B cell (primary cell): ENCODE results near the gene DNAJC21. TPM values are rescaled to one million over a fixed set of nuclear protein-coding genes. Genes with fewer than 3 reads are reported as not detected.

Source experiments
- ATAC-seq: fragments of 200-7000 bp; cut with Tn5 transposase; one replicate; pipeline ENCODE4 v1.10.0; 2021; ENCODE audit warnings: low read depth, mild to moderate bottlenecking, moderate number of reproducible peaks, moderate library complexity
- CTCF ChIA-PET: fragments of 350-600 bp; sonication (Branson Sonifier 250); formaldehyde crosslinking; loops from one replicate; lab custom pipeline; 2021; ENCODE audit warnings: antibody characterized with exemption, inconsistent platforms; lab: Charles Lee
- POLR2A ChIA-PET: fragments of 350-600 bp; sonication (Branson Sonifier 250); formaldehyde crosslinking; loops from one replicate; lab custom pipeline; 2021; ENCODE audit warnings: antibody characterized with exemption; lab: Charles Lee
- DNase-seq: peaks from one replicate; pipeline ENCODE4 v3.0.0; 2013
- H2AFZ ChIP-seq: 2 replicates; pipeline ENCODE4 v1.6.1; 2012; ENCODE audit warnings: mild to moderate bottlenecking, low read depth, low read length; ENCODE audit not compliant: insufficient read depth, poor library complexity, severe bottlenecking
- H3K27ac ChIP-seq, 2 donors: 1 replicate in 1 of 2; 2 replicates in 1 of 2; pipeline ENCODE4 v1.5.1; 2012 to 2013; ENCODE audit warnings: low read length in 2 of 2, mild to moderate bottlenecking in 2 of 2, moderate library complexity in 1 of 2
- H3K27me3 ChIP-seq, 4 experiments: fragments of 200-600 bp in 1 of 4; sonication (generic) in 1 of 4; replicated peaks in 1 of 4; 1 replicate in 2 of 4; 2 replicates in 2 of 4; pipeline versions ENCODE4 v1.6.1 to v1.7.0; 2013 to 2016; ENCODE audit warnings: low read length in 3 of 4, mild to moderate bottlenecking in 2 of 4, mixed read lengths in 1 of 4, moderate library complexity in 1 of 4; ENCODE audit not compliant: insufficient read depth in 4 of 4, control insufficient read depth in 3 of 4; ENCODE audit errors: control extremely low read depth in 1 of 4
- H3K36me3 ChIP-seq, 2 experiments: replicated peaks in 1 of 2; 1 replicate in 1 of 2; 2 replicates in 1 of 2; pipeline versions ENCODE4 v1.6.1 to v1.7.1; 2013; ENCODE audit warnings: low read length in 1 of 2; ENCODE audit not compliant: insufficient read depth in 2 of 2, control insufficient read depth in 1 of 2; ENCODE audit errors: control extremely low read depth in 1 of 2, extremely low read depth in 1 of 2
- H3K4me1 ChIP-seq, 2 donors: fragments of 200-600 bp in 1 of 2; sonication (generic) in 1 of 2; 1 replicate in 1 of 2; 2 replicates in 1 of 2; pipeline versions ENCODE4 v1.5.1 to v1.6.1; 2013 to 2017; ENCODE audit warnings: low read length in 2 of 2; ENCODE audit not compliant: control insufficient read depth in 2 of 2, insufficient read depth in 2 of 2
- H3K4me2 ChIP-seq: replicated peaks from 2 replicates; pipeline ENCODE3; 2012; ENCODE audit warnings: mild to moderate bottlenecking, low read depth, low read length; ENCODE audit not compliant: poor library complexity, severe bottlenecking
- H3K4me3 ChIP-seq, 5 experiments: fragments of 200-600 bp in 1 of 5; sonication (generic) in 1 of 5; 1 replicate in 3 of 5; 2 replicates in 2 of 5; pipeline versions ENCODE4 v1.5.1 to v1.7.0; 2011 to 2016; ENCODE audit warnings: low read length in 4 of 5, mild to moderate bottlenecking in 4 of 5, low read depth in 2 of 5, control low read depth in 1 of 5, moderate library complexity in 1 of 5; ENCODE audit not compliant: insufficient read depth in 1 of 5; ENCODE audit errors: control extremely low read depth in 1 of 5, extremely low read depth in 1 of 5
- H3K79me2 ChIP-seq: fragments of 200-600 bp; sonication (generic); one replicate; pipeline ENCODE4 v1.6.0; 2016; ENCODE audit warnings: low read length; ENCODE audit not compliant: control insufficient read depth, insufficient read depth
- H3K9ac ChIP-seq: fragments of 200-600 bp; sonication (generic); 2 replicates; pipeline ENCODE4 v1.6.1; 2017; ENCODE audit warnings: mild to moderate bottlenecking, low read length, moderate library complexity
- H3K9me3 ChIP-seq, 3 donors: one replicate each; pipeline versions ENCODE4 v1.6.1 to v1.7.1; 2013; ENCODE audit warnings: low read length in 2 of 3; ENCODE audit not compliant: control insufficient read depth in 2 of 3, insufficient read depth in 1 of 3; ENCODE audit errors: control extremely low read depth in 1 of 3
- H4K20me1 ChIP-seq: 2 replicates; pipeline ENCODE4 v1.6.0; 2012; ENCODE audit warnings: mild to moderate bottlenecking, low read length; ENCODE audit not compliant: insufficient read depth, control insufficient read depth, poor library complexity, severe bottlenecking
- H3K27ac Mint-ChIP-seq: one replicate; pipeline ENCODE4 v1.8.0; 2021; ENCODE audit warnings: mixed read lengths
- H3K27me3 Mint-ChIP-seq: one replicate; pipeline ENCODE4 v1.8.0; 2021; ENCODE audit warnings: mixed read lengths
- H3K4me1 Mint-ChIP-seq: one replicate; pipeline ENCODE4 v1.8.0; 2021; ENCODE audit warnings: mixed read lengths
- H3K4me3 Mint-ChIP-seq: one replicate; pipeline ENCODE4 v1.8.0; 2021; ENCODE audit warnings: mixed read lengths
- H3K9me3 Mint-ChIP-seq: one replicate; pipeline ENCODE4 v1.8.0; 2022; ENCODE audit warnings: mixed read lengths; ENCODE audit not compliant: insufficient read depth
- CTCF ChIP-seq: fragments of 200-600 bp; IDR thresholded peaks from one replicate; pipeline ENCODE4 v1.8.0; 2022; ENCODE audit warnings: antibody characterized with exemption, mild to moderate bottlenecking
- EZH2 ChIP-seq: IDR thresholded peaks from 2 replicates; pipeline ENCODE4 v1.6.1; 2012; ENCODE audit warnings: borderline replicate concordance, low read depth, mild to moderate bottlenecking, moderate library complexity, low read length; ENCODE audit not compliant: insufficient read depth, poor library complexity, severe bottlenecking
- WGBS: methylation state at CpG from one replicate; pipeline ENCODE4 v1.1.5; 2013; ENCODE audit warnings: missing lambda C conversion rate; ENCODE audit not compliant: insufficient coverage; 5-methylcytosine and 5-hydroxymethylcytosine counted together
- intact Hi-C: fragments of 100-400 bp; cut with micrococcal nuclease; formaldehyde crosslinking; loops from one replicate; pipeline ENCODE4 v1.10.0; 2022
- polyA plus RNA-seq: library from polyadenylated mRNA; depleted of rRNA; stranded (reverse); fragments of >200 nt; gene quantifications from 2 replicates; pipeline ENCODE4 v1.2.3, GENCODE V29; 2012
- total RNA-seq, 2 donors: library from RNA; stranded (reverse); fragments of 120-200 nt in 1 of 2; gene quantifications; 1 replicate in 1 of 2; 2 replicates in 1 of 2; pipeline versions ENCODE4 v1.2.3 to v1.2.4, GENCODE V29; 2013 to 2022

DNAJC21 gene
- total and polyA plus RNA-seq, 2 donors (not counting 1 experiment from before 2014, with no cell fraction given), result 7.2 to 59.3 TPM

DNA sequence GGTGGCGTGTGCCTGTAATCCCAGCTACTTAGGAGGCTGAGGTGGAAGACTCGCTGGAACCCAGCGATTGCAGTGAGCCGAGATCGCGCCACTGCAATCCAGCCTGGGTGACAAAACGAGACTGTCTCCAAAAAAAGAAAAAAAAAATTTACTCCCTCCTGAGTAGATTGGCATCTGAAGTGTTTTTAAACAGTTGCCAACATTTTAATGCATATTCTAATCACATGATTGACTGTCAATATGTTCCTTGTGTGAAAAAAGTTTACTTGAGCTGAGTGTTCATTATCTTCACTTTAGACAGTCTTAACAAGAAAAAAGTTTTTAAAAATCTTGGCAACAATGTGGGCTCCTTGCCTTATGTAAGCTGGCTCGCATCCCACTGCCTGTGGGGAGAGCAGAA is 64.6 kb downstream of the DNAJC21 start:
- no peak overlapping the region for H3K4me2 ChIP-seq
- no peaks in the 10 kb centered on the region for H3K4me1 ChIP-seq
- no peaks in the 10 kb centered on the region for H3K9me3 Mint-ChIP-seq
- H3K4me1 Mint-ChIP-seq, result no peaks in the 10 kb centered on the region
- TF ChIP-seq CTCF (no peak), EZH2 (no peak)
- H3K36me3 ChIP-seq, result no peaks in the 10 kb centered on the region
- no peak overlapping the region for H3K27ac ChIP-seq
- peaks cover 21% of the 10 kb centered on the region for H3K27me3 Mint-ChIP-seq
- 43% methylated on average over 1 of the region's 8 CpGs for WGBS
- intact Hi-C loops, result no loop called here
- ChIA-PET CTCF (interaction anchor here (2.7 kb wide), 1 partner anchor 10 kb away, joined by 7 read pairs; no protein-coding TSS in a partner anchor), POLR2A (no interaction called here)
- H3K27ac Mint-ChIP-seq, result no peak overlapping the region
- peaks cover 0 to 2% (median 0%) of the 10 kb centered on the region in 4 experiments for H3K27me3 ChIP-seq
- ATAC-seq (no peak), DNase-seq (no peak)
- no peak overlapping the region for H2AFZ ChIP-seq
- H3K9me3 ChIP-seq, result no peaks in the 10 kb centered on the region
- no peaks in the 10 kb centered on the region for H4K20me1 ChIP-seq
- no peak overlapping the region for H3K4me3 Mint-ChIP-seq
- no peak overlapping the region for H3K9ac ChIP-seq
- H3K79me2 ChIP-seq, result no peaks in the 10 kb centered on the region
- H3K4me3 ChIP-seq, result no peak overlapping the region

- TF ChIP-seq CTCF, result no peak
- TF ChIP-seq EZH2, result no peak
- H3K36me3 ChIP-seq, result no peaks in the 10 kb centered on the region
- POLR2A ChIA-PET, result no interaction called here
- H3K27ac ChIP-seq, result no peak overlapping the region
- H3K79me2 ChIP-seq, result no peaks in the 10 kb centered on the region
- intact Hi-C loops, result no loop called here
- H3K4me2 ChIP-seq, result no peak overlapping the region
- WGBS, result 83% methylated on average over 1 of the region's 2 CpGs
- ATAC-seq (no peak), DNase-seq (no peak)
- H3K9ac ChIP-seq, result no peak overlapping the region
- no peaks in the 10 kb centered on the region for H3K4me1 ChIP-seq
- no peaks in the 10 kb centered on the region for H4K20me1 ChIP-seq
- H3K4me3 Mint-ChIP-seq, result no peak overlapping the region
- no peak overlapping the region for H3K27ac Mint-ChIP-seq
- no peak overlapping the region for H2AFZ ChIP-seq
- H3K9me3 ChIP-seq, result no peaks in the 10 kb centered on the region
- H3K27me3 ChIP-seq, result no peaks in the 10 kb centered on the region
- H3K4me3 ChIP-seq, result no peak overlapping the region
- H3K9me3 Mint-ChIP-seq, result no peaks in the 10 kb centered on the region
- peaks cover 18% of the 10 kb centered on the region for H3K27me3 Mint-ChIP-seq
- CTCF ChIA-PET, result no interaction called here
- H3K4me1 Mint-ChIP-seq, result no peaks in the 10 kb centered on the region
These were observed 66.9 kb downstream of the DNAJC21 start for GRCh38 chr5:34996261-34996660.
